Gastroesophageal sphincter (tissue), 3 donors: ENCODE results near the gene CANX.

Source experiments
- EP300 ChIP-seq: sonication (generic); formaldehyde crosslinking; IDR thresholded peaks from one replicate; pipeline ENCODE4 v1.6.1; 2017; ENCODE audit warnings: antibody characterized with exemption, mild to moderate bottlenecking
- POLR2A ChIP-seq, 2 donors: fragments of 450-650 bp; IDR thresholded peaks; one replicate each; pipeline ENCODE4 v1.6.1; 2017; ENCODE audit warnings: antibody characterized with exemption in 2 of 2, mild to moderate bottlenecking in 2 of 2, moderate library complexity in 1 of 2
- POLR2AphosphoS5 ChIP-seq: sonication (generic); formaldehyde crosslinking; IDR thresholded peaks from one replicate; pipeline ENCODE4 v1.6.1; 2017; ENCODE audit warnings: antibody characterized with exemption
- TF ChIP-seq, protein P1 (sequence below), 4 experiments: fragments of 200-600 bp in 2 of 4; fragments of 450-650 bp in 2 of 4; sonication (generic) in 1 of 4; IDR thresholded peaks; one replicate each; pipeline ENCODE4 v1.5.1; 2017 to 2019; ENCODE audit warnings: antibody characterized with exemption in 4 of 4, mild to moderate bottlenecking in 2 of 4, moderate library complexity in 2 of 4

DNA sequence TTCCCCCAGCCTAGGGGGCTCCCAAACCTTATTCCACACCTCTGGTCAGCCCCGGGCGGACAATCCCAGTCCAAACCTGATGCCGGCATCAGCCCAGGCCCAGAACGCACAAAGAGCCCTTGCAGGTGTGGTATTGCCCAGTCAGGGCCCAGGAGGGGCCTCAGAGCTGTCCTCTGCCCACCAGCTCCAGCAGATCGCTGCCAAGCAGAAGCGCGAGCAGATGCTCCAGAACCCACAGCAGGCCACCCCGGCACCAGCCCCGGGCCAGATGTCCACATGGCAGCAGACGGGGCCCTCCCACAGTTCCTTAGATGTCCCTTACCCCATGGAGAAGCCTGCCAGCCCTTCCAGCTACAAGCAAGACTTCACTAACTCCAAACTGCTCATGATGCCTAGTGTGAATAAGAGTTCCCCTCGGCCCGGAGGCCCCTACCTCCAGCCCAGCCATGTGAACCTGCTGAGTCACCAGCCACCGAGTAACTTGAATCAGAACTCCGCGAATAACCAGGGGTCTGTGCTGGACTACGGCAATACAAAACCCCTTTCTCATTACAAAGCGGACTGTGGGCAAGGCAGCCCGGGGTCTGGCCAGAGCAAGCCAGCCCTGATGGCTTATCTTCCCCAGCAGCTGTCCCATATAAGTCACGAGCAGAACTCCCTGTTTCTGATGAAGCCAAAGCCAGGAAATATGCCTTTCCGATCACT, 67.4 kb downstream of the CANX start:
- TF ChIP-seq, protein P1, sequence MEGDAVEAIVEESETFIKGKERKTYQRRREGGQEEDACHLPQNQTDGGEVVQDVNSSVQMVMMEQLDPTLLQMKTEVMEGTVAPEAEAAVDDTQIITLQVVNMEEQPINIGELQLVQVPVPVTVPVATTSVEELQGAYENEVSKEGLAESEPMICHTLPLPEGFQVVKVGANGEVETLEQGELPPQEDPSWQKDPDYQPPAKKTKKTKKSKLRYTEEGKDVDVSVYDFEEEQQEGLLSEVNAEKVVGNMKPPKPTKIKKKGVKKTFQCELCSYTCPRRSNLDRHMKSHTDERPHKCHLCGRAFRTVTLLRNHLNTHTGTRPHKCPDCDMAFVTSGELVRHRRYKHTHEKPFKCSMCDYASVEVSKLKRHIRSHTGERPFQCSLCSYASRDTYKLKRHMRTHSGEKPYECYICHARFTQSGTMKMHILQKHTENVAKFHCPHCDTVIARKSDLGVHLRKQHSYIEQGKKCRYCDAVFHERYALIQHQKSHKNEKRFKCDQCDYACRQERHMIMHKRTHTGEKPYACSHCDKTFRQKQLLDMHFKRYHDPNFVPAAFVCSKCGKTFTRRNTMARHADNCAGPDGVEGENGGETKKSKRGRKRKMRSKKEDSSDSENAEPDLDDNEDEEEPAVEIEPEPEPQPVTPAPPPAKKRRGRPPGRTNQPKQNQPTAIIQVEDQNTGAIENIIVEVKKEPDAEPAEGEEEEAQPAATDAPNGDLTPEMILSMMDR (IDR thresholded peaks at IDR 0.05), result no peak
- no peak for TF ChIP-seq POLR2A (IDR thresholded peaks at IDR 0.05)
- TF ChIP-seq EP300, result no peak
- TF ChIP-seq POLR2AphosphoS5, result no peak
